Activated CD4-positive, CD25-positive, alpha-beta regulatory T cell (primary cell): ENCODE results near the gene AIM2.
A peak's percentile ranks its signal among the peaks of the same experiment; 100 is the strongest.

ENCODE experiments used
- DNase-seq, 4 experiments: peaks; one replicate each; lab custom pipeline; 2025; lab: John Stamatoyannopoulos, UW

AIM2 gene

DNA sequence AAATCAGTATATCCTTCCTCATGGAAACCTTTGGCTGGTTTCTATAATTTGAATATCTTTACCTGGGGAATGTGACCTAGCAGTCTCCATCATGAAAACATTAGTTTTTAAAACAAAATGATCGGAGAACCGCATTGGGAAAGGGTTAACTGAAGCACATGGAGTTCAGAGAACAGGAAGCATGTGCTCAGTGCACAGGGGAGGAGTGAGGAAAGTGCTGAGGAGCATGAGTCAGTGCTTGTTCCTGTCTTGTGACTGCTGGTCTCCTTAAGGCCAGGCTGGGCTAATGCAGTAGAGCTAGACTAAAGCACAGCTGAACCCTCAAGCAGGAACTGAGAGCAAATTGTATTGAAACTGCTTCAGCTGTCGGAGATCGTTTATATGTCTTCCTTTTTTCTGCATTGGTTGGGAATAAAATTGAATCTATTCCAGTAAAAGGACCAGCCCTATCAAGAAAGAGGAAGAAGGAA is 61.1 kb downstream of the AIM2 start:
- DNase-seq, result peak in 3 of 4 experiments; percentile 25 to 56 (median 54)

DNA sequence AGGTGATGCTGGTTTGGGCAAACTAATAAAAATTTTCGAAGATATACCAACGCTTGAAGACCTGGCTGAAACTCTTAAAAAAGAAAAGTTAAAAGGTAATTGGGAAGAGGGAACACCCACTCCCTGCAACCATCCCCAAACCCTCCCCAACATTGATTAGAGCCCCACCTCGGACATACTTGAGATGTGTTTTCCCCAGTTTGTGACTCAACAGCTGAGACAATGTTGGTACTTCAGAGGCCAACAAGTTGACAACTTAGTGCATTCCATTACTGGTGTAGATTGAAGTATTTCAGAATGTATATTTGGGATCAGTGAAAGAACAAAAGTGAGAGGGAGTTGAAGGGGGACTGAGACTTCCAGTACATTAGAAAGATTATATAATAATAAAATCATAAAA is 61.7 kb downstream of the AIM2 start:
- no peak for DNase-seq

DNA sequence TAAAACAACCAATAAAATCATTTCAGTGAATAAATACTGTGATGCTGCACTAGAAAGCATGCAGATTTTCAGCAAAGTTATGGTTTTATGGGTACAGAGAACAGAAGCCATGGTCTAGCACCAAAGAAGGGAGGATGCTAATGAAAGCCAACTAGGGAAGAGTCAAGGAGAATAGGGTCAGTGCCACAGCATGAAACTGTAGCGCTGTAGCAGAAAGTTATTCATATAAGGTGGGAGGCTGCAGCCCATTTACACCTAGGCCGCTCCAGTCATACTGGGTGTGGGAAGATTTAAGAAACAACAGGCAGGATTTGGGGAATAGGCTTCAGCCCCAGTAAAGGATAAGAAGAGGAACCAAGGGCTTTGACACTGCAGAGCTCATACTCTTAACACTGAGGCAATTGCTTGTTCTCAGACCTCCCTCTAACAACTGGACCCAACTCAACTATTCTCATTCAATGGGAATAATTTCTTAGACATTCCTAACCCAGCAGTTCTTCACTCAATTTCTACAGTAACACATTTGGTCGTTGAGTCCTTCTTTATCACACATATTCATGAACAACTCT is 62.5 kb downstream of the AIM2 start:
- DNase-seq, result no peak

DNA sequence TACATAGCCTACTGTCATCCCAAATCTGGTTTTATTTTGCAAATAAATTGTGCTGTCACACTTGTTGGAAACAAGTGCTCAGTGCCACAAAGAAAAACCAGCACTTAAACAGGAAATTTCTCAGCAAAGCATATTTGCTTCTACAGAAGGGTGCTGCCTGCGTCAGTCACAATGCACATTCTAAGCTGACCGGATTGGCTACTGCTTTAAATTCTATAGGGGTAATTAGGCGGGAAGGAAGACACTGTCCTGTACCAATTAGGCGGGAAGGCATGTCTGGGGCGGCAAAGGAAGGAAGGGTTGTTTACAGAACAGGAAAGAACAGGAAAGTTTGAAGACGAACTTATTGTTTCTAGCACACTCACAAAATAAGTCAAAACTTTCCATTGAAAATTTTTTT is 64.1 kb downstream of the AIM2 start:
- peak in 2 of 4 experiments; percentile 13 to 15 for DNase-seq
